ENCODE data around the gene GMPS. TPM values are rescaled to one million over a fixed set of nuclear protein-coding genes. Genes with fewer than 3 reads are reported as not detected.

Gene GMPS
- total RNA-seq, 2 donors from 2014 or later = 18.5 to 20.2 TPM

- Histone ChIP-seq H3K9me3 (no peaks in the 10 kb centered on the region), H3K4me1 (peaks cover 46% of the 10 kb centered on the region), H3K27ac (no peak overlapping the region), H3K4me3 (no peak overlapping the region), H3K36me3 (replicated peaks in 1 of 2; ENCODE audit: insufficient read depth in 1 of 2, low read depth in 2 of 2) (no peaks in the 10 kb centered on the region), H3K27me3 (no peaks in the 10 kb centered on the region)
- 83 to 84% methylated on average over 4 of the region's 4 CpGs for WGBS, 2 donors
- TF ChIP-seq CTCF (IDR thresholded peaks at IDR 0.05) = no peak
- intact Hi-C loops (cut with DNase I) = no loop called here
- no peak for ATAC-seq
- no peak for DNase-seq
Observed at GRCh38 chr3:155948476-155948875, 78.0 kb downstream of the GMPS start.

- 79% methylated on average over 8 of the region's 8 CpGs for WGBS, 2 donors
- Histone ChIP-seq H3K27ac (no peak overlapping the region), H3K4me3 (no peak overlapping the region), H3K36me3 (replicated peaks in 1 of 2; ENCODE audit: insufficient read depth in 1 of 2, low read depth in 2 of 2) (no peaks in the 10 kb centered on the region), H3K27me3 (no peaks in the 10 kb centered on the region), H3K4me1 (peaks cover 46% of the 10 kb centered on the region), H3K9me3 (no peaks in the 10 kb centered on the region)
- intact Hi-C loops (cut with DNase I) = no loop called here
- ATAC-seq (no peak), DNase-seq (no peak)
- no peak for TF ChIP-seq CTCF (IDR thresholded peaks at IDR 0.05)
- no peak for TF ChIP-seq POLR2A (IDR thresholded peaks at IDR 0.05)
Observed at GRCh38 chr3:155949453-155950217, 79.2 kb downstream of the GMPS start.

GRCh38 chr3:155956508-155957411 lies 86.3 kb downstream of the GMPS start:
- WGBS, 2 donors = 36 to 50% methylated on average over 4 of the region's 4 CpGs
- DNase-seq (peak; percentile 28 to 70 (median 45)), ATAC-seq (peak; percentile 89)
- peak overlapping the region in 3 of 4 donors; percentile 58 to 78 (median 67) for H3K27ac ChIP-seq
- no peaks in the 10 kb centered on the region for H3K27me3 ChIP-seq
- no peaks in the 10 kb centered on the region for H3K36me3 ChIP-seq (replicated peaks in 1 of 2; ENCODE audit: insufficient read depth in 1 of 2, low read depth in 2 of 2)
- intact Hi-C loops (cut with DNase I) = no loop called here
- H3K4me1 ChIP-seq = peaks cover 50% of the 10 kb centered on the region
- no peak overlapping the region for H3K4me3 ChIP-seq
- H3K9me3 ChIP-seq = no peaks in the 10 kb centered on the region
- TF ChIP-seq CTCF (IDR thresholded peaks at IDR 0.05) (peak in 6 of 7 experiments; percentile 15 to 48 (median 24)), POLR2A (IDR thresholded peaks at IDR 0.05) (no peak)

- DNase-seq (no peak), ATAC-seq (peak; percentile 47)
- Histone ChIP-seq H3K4me3 (no peak overlapping the region), H3K36me3 (replicated peaks in 1 of 2; ENCODE audit: insufficient read depth in 1 of 2, low read depth in 2 of 2) (no peaks in the 10 kb centered on the region), H3K9me3 (no peaks in the 10 kb centered on the region), H3K27me3 (no peaks in the 10 kb centered on the region), H3K27ac (peak overlapping the region in 3 of 4 donors; percentile 58 to 78 (median 67)), H3K4me1 (peaks cover 43% of the 10 kb centered on the region)
- TF ChIP-seq CTCF (IDR thresholded peaks at IDR 0.05) (no peak), POLR2A (IDR thresholded peaks at IDR 0.05) (no peak)
- WGBS, 2 donors = 54 to 62% methylated on average over 3 of the region's 3 CpGs
- intact Hi-C loops (cut with DNase I) = no loop called here
Observed at GRCh38 chr3:155957412-155957880, 87.0 kb downstream of the GMPS start.
